ENCODE data around the gene FGD6.

DNA sequence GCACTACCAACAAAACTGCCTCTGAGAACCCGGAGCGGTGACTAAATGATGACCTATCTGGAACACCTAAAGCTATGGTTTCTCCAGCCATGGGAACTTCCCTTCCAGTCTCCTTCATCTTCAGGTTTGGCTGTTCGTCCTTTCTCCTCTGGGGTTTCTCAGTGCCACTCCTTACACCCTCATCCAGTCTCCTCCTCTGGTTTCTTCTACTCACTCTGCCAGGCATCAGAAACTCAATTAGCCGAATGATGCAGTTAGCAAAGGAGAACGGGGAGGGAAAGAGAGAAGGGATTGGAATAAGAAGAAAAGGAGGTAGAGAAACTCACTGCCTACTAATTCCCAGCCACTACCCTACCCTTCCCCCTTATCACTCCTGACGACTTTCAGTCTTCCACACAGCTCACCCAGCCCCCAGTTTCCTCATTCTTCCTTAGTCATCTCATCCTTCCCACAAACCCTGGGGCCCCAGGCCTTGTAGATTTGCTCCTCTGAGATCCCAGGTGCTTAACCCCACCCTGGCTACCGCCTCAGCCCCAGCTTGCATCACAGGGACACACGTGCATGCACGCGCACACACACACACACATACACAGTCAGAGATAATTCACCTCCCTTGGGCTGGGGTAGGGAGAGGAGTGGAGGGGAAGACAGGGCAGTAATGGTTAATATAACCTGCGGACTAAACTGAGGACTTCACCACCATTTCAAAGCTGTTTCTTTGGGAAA is 13.0 kb downstream of the FGD6 start:
- TF ChIP-seq EP300 (IDR thresholded peaks at IDR 0.05) (no peak), POLR2A (IDR thresholded peaks at IDR 0.05) (no peak), POLR2AphosphoS5 (IDR thresholded peaks at IDR 0.05) (peak in 1 of 2 donors; percentile 36)
- TF ChIP-seq, protein P1, sequence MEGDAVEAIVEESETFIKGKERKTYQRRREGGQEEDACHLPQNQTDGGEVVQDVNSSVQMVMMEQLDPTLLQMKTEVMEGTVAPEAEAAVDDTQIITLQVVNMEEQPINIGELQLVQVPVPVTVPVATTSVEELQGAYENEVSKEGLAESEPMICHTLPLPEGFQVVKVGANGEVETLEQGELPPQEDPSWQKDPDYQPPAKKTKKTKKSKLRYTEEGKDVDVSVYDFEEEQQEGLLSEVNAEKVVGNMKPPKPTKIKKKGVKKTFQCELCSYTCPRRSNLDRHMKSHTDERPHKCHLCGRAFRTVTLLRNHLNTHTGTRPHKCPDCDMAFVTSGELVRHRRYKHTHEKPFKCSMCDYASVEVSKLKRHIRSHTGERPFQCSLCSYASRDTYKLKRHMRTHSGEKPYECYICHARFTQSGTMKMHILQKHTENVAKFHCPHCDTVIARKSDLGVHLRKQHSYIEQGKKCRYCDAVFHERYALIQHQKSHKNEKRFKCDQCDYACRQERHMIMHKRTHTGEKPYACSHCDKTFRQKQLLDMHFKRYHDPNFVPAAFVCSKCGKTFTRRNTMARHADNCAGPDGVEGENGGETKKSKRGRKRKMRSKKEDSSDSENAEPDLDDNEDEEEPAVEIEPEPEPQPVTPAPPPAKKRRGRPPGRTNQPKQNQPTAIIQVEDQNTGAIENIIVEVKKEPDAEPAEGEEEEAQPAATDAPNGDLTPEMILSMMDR (IDR thresholded peaks at IDR 0.05): no peak

Measured in upper lobe of left lung (tissue), 4 donors.